Osteocyte (in vitro differentiated cells): ENCODE results near the gene OSGIN1. TPM values are rescaled to one million over a fixed set of nuclear protein-coding genes. Genes with fewer than 3 reads are reported as not detected.

Experiments
- DNase-seq: peaks from one replicate; pipeline ENCODE4 v3.0.0; 2021; ENCODE audit warnings: mixed read lengths; ENCODE audit not compliant: unreplicated experiment; ENCODE audit errors: extremely low spot score
- H3K27ac Mint-ChIP-seq: one replicate; pipeline ENCODE4 v1.8.0; 2021; ENCODE audit warnings: mild to moderate bottlenecking, mixed read lengths; ENCODE audit not compliant: unreplicated experiment
- H3K27me3 Mint-ChIP-seq: one replicate; pipeline ENCODE4 v1.8.0; 2021; ENCODE audit warnings: mixed read lengths; ENCODE audit not compliant: unreplicated experiment
- H3K36me3 Mint-ChIP-seq: one replicate; pipeline ENCODE4 v1.8.0; 2021; ENCODE audit warnings: mixed read lengths; ENCODE audit not compliant: unreplicated experiment
- H3K4me1 Mint-ChIP-seq: one replicate; pipeline ENCODE4 v1.8.0; 2021; ENCODE audit warnings: mixed read lengths; ENCODE audit not compliant: unreplicated experiment
- H3K4me3 Mint-ChIP-seq: one replicate; pipeline ENCODE4 v1.8.0; 2021; ENCODE audit warnings: mild to moderate bottlenecking, moderate library complexity, mixed read lengths; ENCODE audit not compliant: unreplicated experiment
- H3K9me3 Mint-ChIP-seq: one replicate; pipeline ENCODE4 v1.8.0; 2021; ENCODE audit warnings: mixed read lengths; ENCODE audit not compliant: unreplicated experiment
- total RNA-seq: library from RNA; stranded (reverse); gene quantifications from 2 replicates; pipeline ENCODE4 v1.2.1, GENCODE V29; 2021
- TF ChIP-seq, protein P1 (sequence below): fragments of 200-600 bp; sonication (generic); IDR thresholded peaks from 2 replicates; pipeline ENCODE4 v1.5.0; 2021; ENCODE audit warnings: antibody characterized with exemption, mild to moderate bottlenecking, moderate library complexity

The OSGIN1 gene
- total RNA-seq, 1 donor from 2014 or later: 1.3 TPM

DNA sequence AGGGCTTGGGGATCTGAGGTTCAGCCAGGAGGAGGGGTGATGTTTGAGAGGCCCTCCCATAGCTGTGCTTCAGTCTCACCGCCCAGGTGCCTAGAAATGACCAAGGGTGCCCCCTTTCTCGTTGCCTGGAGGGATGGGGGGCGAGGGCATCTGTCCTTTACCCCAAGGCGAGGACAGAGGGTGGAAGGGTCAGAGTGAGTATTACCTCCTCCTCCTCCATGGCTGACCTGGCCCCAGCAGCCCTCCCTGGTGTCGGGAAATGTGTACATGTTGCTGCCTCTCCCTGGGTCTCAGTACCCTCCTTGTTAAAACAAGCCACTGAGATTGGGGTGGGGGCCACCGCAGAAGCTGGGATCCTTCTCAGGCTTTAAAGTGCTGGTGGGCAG, 17.4 kb downstream of the OSGIN1 start:
- no peak for DNase-seq
- Mint-ChIP-seq H3K9me3 (no peaks in the 10 kb centered on the region), H3K4me3 (no peak overlapping the region), H3K27ac (no peak overlapping the region), H3K36me3 (no peaks in the 10 kb centered on the region), H3K27me3 (peaks cover 6% of the 10 kb centered on the region), H3K4me1 (peaks cover 1% of the 10 kb centered on the region)
- TF ChIP-seq, protein P1, sequence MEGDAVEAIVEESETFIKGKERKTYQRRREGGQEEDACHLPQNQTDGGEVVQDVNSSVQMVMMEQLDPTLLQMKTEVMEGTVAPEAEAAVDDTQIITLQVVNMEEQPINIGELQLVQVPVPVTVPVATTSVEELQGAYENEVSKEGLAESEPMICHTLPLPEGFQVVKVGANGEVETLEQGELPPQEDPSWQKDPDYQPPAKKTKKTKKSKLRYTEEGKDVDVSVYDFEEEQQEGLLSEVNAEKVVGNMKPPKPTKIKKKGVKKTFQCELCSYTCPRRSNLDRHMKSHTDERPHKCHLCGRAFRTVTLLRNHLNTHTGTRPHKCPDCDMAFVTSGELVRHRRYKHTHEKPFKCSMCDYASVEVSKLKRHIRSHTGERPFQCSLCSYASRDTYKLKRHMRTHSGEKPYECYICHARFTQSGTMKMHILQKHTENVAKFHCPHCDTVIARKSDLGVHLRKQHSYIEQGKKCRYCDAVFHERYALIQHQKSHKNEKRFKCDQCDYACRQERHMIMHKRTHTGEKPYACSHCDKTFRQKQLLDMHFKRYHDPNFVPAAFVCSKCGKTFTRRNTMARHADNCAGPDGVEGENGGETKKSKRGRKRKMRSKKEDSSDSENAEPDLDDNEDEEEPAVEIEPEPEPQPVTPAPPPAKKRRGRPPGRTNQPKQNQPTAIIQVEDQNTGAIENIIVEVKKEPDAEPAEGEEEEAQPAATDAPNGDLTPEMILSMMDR: no peak

- Mint-ChIP-seq H3K9me3 (no peaks in the 10 kb centered on the region), H3K27ac (no peak overlapping the region), H3K4me3 (no peak overlapping the region), H3K36me3 (no peaks in the 10 kb centered on the region), H3K27me3 (peaks cover 6% of the 10 kb centered on the region), H3K4me1 (peaks cover 1% of the 10 kb centered on the region)
- DNase-seq: no peak
- TF ChIP-seq, protein P1: no peak
Measured at GRCh38 chr16:83971165-83972130, 18.4 kb downstream of the OSGIN1 start.

- no peak overlapping the region for H3K27ac Mint-ChIP-seq
- TF ChIP-seq, protein P1: no peak
- DNase-seq: no peak
- peaks cover 6% of the 10 kb centered on the region for H3K27me3 Mint-ChIP-seq
- H3K4me3 Mint-ChIP-seq: no peak overlapping the region
- H3K9me3 Mint-ChIP-seq: no peaks in the 10 kb centered on the region
- H3K4me1 Mint-ChIP-seq: peaks cover 1% of the 10 kb centered on the region
- H3K36me3 Mint-ChIP-seq: no peaks in the 10 kb centered on the region
Measured at GRCh38 chr16:83972256-83973008, 19.4 kb downstream of the OSGIN1 start.

DNA sequence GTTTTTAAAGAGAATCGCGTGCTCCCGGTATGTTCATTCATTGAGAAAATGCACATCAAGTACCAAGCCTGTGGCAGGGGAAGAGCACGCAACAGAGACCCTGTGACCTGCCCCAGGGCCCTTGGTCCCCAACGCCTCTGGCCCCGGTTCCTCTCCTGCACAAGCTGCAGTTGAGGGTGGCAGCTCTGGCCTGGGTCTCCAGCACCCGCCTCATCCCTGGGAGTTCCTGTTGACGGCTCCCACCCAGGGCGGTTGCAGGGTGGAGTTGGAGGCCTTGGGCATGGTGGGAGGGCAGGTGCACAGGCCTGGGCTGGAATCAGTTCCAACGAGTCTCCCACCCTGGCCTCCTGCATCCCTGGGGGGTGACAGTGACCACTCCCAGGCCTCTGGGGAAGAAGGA, 20.0 kb downstream of the OSGIN1 start:
- Mint-ChIP-seq H3K4me1 (no peaks in the 10 kb centered on the region), H3K36me3 (no peaks in the 10 kb centered on the region)
- no peak for DNase-seq

More for the DNA sequence above, 20.0 kb downstream of the OSGIN1 start:
- H3K9me3 Mint-ChIP-seq: peaks cover 3% of the 10 kb centered on the region
- no peak overlapping the region for H3K4me3 Mint-ChIP-seq
- no peak overlapping the region for H3K27ac Mint-ChIP-seq
- peaks cover 6% of the 10 kb centered on the region for H3K27me3 Mint-ChIP-seq
- TF ChIP-seq, protein P1: no peak
